ENCODE results near the gene ERI3. TPM values are rescaled to one million over a fixed set of nuclear protein-coding genes. Genes with fewer than 3 reads are reported as not detected.

The ERI3 gene
- total and polyA plus RNA-seq, 2 of the 4 experiments (the other 2 are of a cell fraction) = 56.6 to 70.9 TPM

GRCh38 chr1:44271646-44272045 lies 83.4 kb downstream of the ERI3 start:
- peaks cover 7% of the 10 kb centered on the region; the same call in 1 of the 2 replicates for H3K4me1 ChIP-seq (ENCODE audit: control insufficient read depth, insufficient read depth, low read length)
- ATAC-seq (ENCODE audit: low read depth) (no peak), DNase-seq (no peak)
- no peak overlapping the region for H3K27ac ChIP-seq (ENCODE audit: insufficient read depth, low read length)
- H3K14ac ChIP-seq (replicated peaks; ENCODE audit: low read depth, low read length) = no peak overlapping the region
- H3K36me3 ChIP-seq (ENCODE audit: control insufficient read depth, insufficient read depth, low read length) = no peaks in the 10 kb centered on the region; the same call in 1 of the 2 replicates
- no peak overlapping the region for H2AK9ac ChIP-seq (replicated peaks; ENCODE audit: low read depth, low read length, poor library complexity)
- no peaks in the 10 kb centered on the region for H3K27me3 ChIP-seq (ENCODE audit: control insufficient read depth, insufficient read depth, low read length)
- H3K56ac ChIP-seq (ENCODE audit: extremely low read depth, insufficient read depth, low read length) = no peak overlapping the region
- no peak overlapping the region for H2BK120ac ChIP-seq (ENCODE audit: low read depth, low read length)
- H2BK15ac ChIP-seq (ENCODE audit: low read depth, low read length) = no peak overlapping the region
- H3K79me1 ChIP-seq (ENCODE audit: low read depth in 1 of 2, low read length in 2 of 2) = peaks cover 3 to 12% of the 10 kb centered on the region in 2 experiments; a peak in 2 of 4 replicates
- no peak overlapping the region for H3K4me3 ChIP-seq (ENCODE audit: insufficient read depth, low read depth, low read length)
- no peak overlapping the region for H2BK20ac ChIP-seq (ENCODE audit: low read depth, low read length)
- no peak overlapping the region for H4K8ac ChIP-seq (ENCODE audit: low read depth in 2 of 2, low read length in 2 of 2)
- TF ChIP-seq SMC3 (IDR thresholded peaks at IDR 0.05; ENCODE audit: low read depth, low read length) (no peak), RFX5 (IDR thresholded peaks at IDR 0.05; ENCODE audit: low read depth, low read length) (no peak), RCOR1 (IDR thresholded peaks at IDR 0.05; ENCODE audit: insufficient replicate concordance, low read length) (no peak), ELK1 (IDR thresholded peaks at IDR 0.05; ENCODE audit: borderline replicate concordance, low read depth, low read length) (no peak), RAD21 (IDR thresholded peaks at IDR 0.05; ENCODE audit: low read length) (no peak), FOS (IDR thresholded peaks at IDR 0.05; ENCODE audit: low read depth, low read length) (no peak), MAZ (IDR thresholded peaks at IDR 0.05; ENCODE audit: borderline replicate concordance, low read depth, low read length) (no peak), MAFK (IDR thresholded peaks at IDR 0.05; ENCODE audit: low read depth, low read length) (no peak), MXI1 (IDR thresholded peaks at IDR 0.05; ENCODE audit: borderline replicate concordance, low read depth, low read length) (no peak), CEBPB (IDR thresholded peaks at IDR 0.05; ENCODE audit: low read depth, low read length) (no peak), CHD1 (IDR thresholded peaks at IDR 0.05; ENCODE audit: low read depth, low read length) (no peak), BHLHE40 (IDR thresholded peaks at IDR 0.05; ENCODE audit: low read depth, low read length) (no peak), USF2 (IDR thresholded peaks at IDR 0.05; ENCODE audit: low read depth, low read length) (no peak), POLR2A (IDR thresholded peaks at IDR 0.05; ENCODE audit: low read depth, low read length) (no peak), CTCF (conservative IDR thresholded peaks at IDR 0.05; ENCODE audit: low read depth, low read length) (no peak)
- BruUV-seq (replicated peaks) = no TSS peak
- no peak overlapping the region for H3K9ac ChIP-seq (ENCODE audit: low read depth, low read length)
- no peak overlapping the region for H3K23ac ChIP-seq (ENCODE audit: low read depth, low read length)
- H3K18ac ChIP-seq (ENCODE audit: low read depth, low read length) = no peak overlapping the region
- POLR2A ChIA-PET (ENCODE audit: unreplicated experiment) = no interaction called here
- intact Hi-C loops (cut with micrococcal nuclease) (no loop called here), in situ Hi-C loops (cut with MboI; ENCODE audit: low sequenced_read_pairs) (no loop called here), dilution Hi-C loops (cut with HindIII; ENCODE audit: low sequenced_read_pairs, unreplicated experiment) (no loop called here)
- H4K91ac ChIP-seq (ENCODE audit: insufficient read depth, low read depth, low read length) = no peak overlapping the region
- no CpG with 5 or more reads among the region's 3 CpGs for WGBS, 2 experiments (ENCODE audit: extremely low coverage in 2 of 2, insufficient read length in 1 of 2)
- H4K20me1 ChIP-seq (ENCODE audit: insufficient read depth, low read length) = peaks cover 12% of the 10 kb centered on the region; the same call in 1 of the 2 replicates
- no peak overlapping the region for H2BK5ac ChIP-seq (ENCODE audit: low read depth, low read length, poor library complexity, severe bottlenecking)
- H4K5ac ChIP-seq (ENCODE audit: low read depth, low read length) = no peak overlapping the region
- H3K4ac ChIP-seq (ENCODE audit: low read depth, low read length) = no peak overlapping the region
- no peak overlapping the region for H3K4me2 ChIP-seq (ENCODE audit: low read depth, low read length)
- H2AFZ ChIP-seq (replicated peaks; ENCODE audit: low read length, poor library complexity) = no peak overlapping the region
- CTCF ChIA-PET = no interaction called here
- no peak overlapping the region for H2AK5ac ChIP-seq (ENCODE audit: low read depth, low read length)
- no peaks in the 10 kb centered on the region for H3K9me3 ChIP-seq (ENCODE audit: control insufficient read depth, insufficient read depth, low read length)
- peaks cover 12% of the 10 kb centered on the region; the same call in 1 of the 2 replicates for H3K9me1 ChIP-seq (ENCODE audit: insufficient read depth, low read length)

Data from IMR-90 (cell line).